ENCODE data around the gene SDHD.

GRCh38 chr11:112082729-112083128 is 3.9 kb upstream of the SDHD start:
- no peak for TF ChIP-seq CTCF (IDR thresholded peaks at IDR 0.05)
- no peak for TF ChIP-seq POLR2A (IDR thresholded peaks at IDR 0.05)
